NCI-H226 (cell line): ENCODE results near the gene SPATA17.
"Not testable (repeated sequence)": the region's sequence is repeated elsewhere in the genome, so short reads cannot be mapped to it uniquely, and the experiment has no call there.

Experiments used
- DNase-seq: peaks from one replicate; pipeline ENCODE4 v3.0.0-alpha.2; 2015

Gene SPATA17

DNA sequence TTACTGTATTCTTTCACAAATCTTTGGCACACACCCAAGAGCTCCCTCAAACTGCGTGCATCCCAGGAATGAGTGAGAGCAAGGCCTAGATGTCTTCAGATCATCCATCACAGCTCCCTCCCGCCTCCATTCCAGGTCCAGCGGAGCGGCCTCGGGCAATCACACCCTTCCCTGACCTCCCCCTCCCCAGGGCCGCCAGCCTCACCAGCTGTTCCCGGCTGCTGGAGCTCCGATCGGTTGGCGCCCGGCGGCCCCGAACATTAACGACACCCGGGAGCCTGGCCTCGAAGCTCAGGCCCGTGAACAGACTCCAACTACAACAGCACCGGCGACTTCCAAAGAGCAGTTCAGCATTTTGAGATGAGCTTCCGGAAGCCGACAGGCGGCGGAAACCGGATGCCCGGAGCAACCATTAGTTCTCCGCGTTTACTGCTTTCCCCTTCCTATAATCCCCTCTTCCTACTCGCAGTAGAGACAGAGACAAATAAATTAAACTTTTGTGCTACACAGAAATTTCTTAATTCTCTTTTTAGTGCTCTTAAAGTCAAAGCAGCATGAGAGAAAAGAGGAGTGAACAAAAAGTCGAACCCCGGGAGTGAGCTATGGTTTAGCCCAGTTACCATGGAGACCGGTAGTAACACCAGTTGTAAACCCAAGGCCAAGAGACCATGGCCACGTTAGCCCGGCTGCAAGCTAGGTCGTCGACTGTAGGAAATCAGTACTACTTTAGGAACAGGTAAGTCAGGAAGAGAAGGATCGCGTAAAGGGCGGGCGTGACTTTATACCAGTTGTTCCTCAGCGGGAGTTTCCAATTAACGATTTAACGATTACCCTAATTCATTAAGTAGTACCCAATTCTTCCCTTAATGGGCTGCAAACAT lies at the start of gene SPATA17, which contains the start of gene GPATCH2:
Gene SPATA17 (plus strand): TSS at position 634 of the 881 bp plus-strand sequence. CDS start 35 bp downstream, at position 669.
Gene GPATCH2 (minus strand): TSS at position 380 of the 881 bp plus-strand sequence. CDS start 119 bp downstream, at position 261.
- DNase-seq = peak; percentile 64

DNA sequence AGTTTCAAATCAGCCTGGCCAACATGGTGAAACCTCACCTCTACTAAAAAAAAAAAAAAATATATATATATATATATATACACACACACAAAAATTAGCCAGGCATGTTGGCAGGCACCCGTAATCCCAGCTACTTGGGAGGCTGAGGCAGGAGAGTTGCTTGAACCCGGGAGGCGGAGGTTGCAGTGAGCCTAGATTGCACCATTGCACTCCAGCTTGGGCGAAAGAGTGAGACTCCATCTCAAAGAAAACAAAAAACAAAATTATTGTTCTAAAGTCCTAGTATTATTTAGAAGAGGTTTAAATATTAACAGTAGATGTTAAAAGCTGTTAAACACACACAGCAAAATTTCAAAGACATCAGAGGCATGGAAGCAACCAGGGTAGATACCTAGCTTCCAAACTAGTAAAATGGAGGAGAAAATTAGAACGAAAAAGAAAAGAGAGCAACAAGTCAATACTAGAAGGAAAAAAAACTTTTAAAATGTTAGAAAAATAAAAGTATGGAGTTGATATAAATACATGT lies 46.8 kb upstream of the SPATA17 start:
- not testable (repeated sequence) for DNase-seq

- no peak for DNase-seq
These were observed 45.6 kb upstream of the SPATA17 start for GRCh38 chr1:217585577-217585976.

DNA sequence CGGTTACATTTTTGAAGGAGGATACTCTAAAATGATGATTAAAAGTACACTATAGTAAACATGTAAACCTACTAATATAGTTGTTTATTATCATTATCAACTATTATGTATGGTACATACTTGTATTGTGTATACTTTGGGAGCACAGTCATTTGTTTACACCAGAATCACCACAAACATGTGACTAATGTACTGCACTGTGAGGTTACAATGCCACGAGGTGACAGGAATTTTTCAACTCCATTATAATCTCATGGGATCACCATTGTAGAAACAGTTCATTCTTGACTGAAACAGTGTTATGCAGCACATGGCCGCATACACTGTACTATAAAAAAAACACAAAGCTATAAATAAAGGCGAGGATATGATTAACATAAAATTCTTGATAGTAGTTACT lies 44.6 kb upstream of the SPATA17 start:
- DNase-seq = no peak

DNA sequence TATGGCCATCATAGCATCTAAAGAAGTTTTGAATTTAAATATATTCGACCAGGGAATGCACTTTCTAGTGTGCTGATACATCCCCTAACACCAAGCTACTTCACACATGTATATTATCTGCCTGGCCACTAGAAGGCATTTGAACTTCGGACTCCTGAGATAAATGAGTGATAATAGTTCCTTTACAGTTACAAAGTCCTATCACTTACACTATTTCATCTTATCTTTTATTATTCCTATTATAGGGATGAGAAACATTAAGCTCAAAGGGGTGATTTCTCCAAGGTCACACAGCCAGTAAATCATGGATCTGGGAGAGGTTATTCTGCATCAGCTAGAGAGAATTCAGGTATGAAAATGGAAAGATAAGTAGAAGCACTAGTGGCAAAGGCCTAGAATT lies 40.5 kb upstream of the SPATA17 start:
- no peak for DNase-seq

GRCh38 chr1:217599154-217599553 lies 32.0 kb upstream of the SPATA17 start:
- DNase-seq = no peak

- no peak for DNase-seq
These were observed 28.8 kb upstream of the SPATA17 start for GRCh38 chr1:217602380-217602779.

- DNase-seq = no peak
These were observed 25.8 kb upstream of the SPATA17 start for GRCh38 chr1:217605390-217605789.

GRCh38 chr1:217614200-217614712 lies 16.9 kb upstream of the SPATA17 start:
- no peak for DNase-seq

DNA sequence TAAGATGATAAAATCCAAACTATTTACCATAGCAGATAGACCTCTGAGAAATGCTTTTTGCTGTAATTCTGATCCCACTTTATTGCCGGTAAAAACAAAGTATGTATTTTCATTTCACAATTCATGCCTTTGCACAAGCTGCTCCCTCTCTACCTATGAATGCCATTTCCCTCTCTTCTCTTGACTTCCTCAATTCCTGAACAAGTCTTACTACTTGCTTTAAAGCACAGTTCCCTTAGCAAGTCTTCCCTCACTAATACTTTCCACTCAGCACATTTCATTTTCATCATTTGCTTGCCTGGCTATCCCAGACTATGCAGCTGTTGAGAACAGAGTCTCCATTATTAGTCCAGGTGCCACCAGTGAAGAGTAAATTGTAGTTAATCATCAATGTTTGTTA lies 14.0 kb upstream of the SPATA17 start:
- DNase-seq = no peak

DNA sequence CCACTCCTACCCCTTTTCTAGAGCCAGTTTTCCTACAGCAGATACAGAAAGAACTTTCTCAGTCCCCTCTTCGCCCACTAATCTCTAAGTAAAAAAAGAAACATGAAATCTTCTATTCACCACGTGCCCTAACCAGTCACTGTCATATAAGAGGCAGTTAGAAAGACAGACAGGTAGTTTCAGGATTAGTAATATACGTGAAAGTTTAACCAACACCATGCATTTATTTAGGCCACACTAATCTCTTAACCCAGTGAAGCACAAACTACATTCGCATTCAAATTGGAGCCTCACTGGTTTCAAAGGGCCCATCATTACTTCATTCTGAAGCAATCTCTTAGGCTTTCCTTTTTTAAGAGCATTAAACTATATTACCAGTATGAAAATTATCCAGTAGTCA lies 10.3 kb upstream of the SPATA17 start:
- DNase-seq = no peak

GRCh38 chr1:217622042-217622441 lies 9.1 kb upstream of the SPATA17 start:
- DNase-seq = no peak

DNA sequence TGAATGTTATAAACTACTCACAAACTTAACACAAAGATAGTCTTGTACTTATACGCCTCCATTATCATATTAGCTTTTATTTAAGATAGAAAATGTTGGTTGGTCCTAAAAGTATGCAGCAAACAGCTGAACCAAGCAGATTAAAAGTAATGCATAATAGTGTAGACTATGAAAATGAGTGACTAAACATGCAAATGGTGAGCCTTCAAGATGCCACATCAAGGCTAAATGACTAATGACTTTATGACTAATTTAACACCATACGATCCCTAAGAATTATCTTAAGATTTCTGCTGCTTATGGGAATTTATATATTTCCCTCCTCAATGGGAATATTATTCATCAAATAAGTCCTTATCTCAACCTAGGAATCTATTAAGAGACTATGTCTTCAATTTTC lies 4.8 kb upstream of the SPATA17 start:
- DNase-seq = no peak

GRCh38 chr1:217627431-217627830 lies 3.7 kb upstream of the SPATA17 start:
- no peak for DNase-seq

DNA sequence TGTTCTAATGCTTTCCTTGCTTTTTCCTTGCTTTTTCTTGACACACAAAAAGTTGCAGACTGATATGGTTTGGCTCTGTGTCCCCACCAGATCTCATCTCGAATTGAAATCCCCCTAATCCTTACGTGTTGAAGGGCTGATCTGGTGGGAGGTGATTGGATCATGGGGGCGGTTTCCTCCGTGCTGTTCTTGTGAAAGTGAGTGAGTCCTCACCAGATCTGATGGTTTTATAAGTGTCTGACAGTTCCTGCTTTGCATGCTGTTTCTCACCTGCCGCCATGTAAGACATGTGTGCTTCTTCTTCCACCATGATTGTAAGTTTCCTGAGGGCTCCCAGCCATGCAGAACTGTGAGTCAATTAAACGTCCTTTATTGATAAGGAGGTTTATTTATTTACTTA lies 11.3 kb downstream of the SPATA17 start:
- DNase-seq = no peak

GRCh38 chr1:217647791-217648190 lies 16.6 kb downstream of the SPATA17 start:
- DNase-seq = no peak

GRCh38 chr1:217650674-217651073 lies 19.5 kb downstream of the SPATA17 start:
- DNase-seq = no peak

DNA sequence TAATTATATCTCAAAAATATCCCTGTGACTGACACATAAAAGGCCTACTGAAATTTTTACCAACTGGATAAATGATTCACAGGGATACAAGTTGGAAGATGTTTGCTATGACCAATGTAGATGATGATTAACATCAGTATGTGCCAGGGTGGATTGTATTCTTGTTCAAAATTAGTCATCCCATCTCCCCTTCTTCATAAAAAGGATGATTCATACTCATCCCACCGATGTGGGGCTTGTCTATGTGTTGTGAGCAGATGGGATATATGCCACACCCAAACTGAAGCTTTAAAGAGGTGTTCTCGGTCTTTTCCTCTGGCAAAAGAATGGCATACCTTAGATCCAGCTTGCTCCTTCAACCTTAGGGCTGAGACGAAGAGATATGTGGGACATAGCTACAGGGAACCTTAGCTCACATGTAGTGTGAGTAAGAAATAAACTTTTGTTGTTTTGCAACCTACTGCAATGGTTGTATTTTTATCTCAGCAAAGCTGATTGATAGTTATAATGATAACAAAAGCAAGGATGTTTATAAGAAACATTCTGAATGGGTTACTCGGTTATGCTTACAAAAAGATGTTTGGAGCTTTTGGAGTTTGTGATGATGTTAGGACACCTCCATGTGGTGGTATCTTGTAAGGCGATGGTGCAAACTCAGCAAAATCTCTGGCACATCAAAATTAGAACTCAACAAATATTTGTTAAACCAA lies 29.4 kb downstream of the SPATA17 start:
- DNase-seq = peak; percentile 72

DNA sequence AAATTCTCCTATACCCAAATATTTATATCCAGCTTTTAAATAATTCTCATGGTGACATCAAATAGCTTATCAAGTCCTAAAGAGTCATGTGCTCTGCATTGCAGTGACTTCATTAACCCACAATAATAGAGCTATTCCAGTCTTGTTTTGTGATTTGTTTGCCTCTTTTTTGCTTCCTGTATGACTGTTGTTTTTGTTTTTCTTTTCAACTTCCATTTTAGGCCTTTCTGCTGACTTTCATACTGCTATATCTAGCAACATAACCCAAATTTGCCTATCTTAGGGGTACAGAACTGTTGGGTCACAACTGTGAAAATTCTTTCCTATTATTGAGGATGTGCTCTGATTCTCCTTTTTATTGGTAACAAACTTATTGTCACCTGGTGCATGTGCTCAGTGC lies 30.3 kb downstream of the SPATA17 start:
- no peak for DNase-seq

- no peak for DNase-seq
These were observed 37.3 kb downstream of the SPATA17 start for GRCh38 chr1:217668351-217668940.

- no peak for DNase-seq
These were observed 42.2 kb downstream of the SPATA17 start for GRCh38 chr1:217673387-217673786.

GRCh38 chr1:217674028-217674729 lies 43.0 kb downstream of the SPATA17 start:
- no peak for DNase-seq
